HEK293 (cell line): ENCODE measurements around the gene CDC40.

Source experiments
- CTCF ChIP-seq: fragments of 450-650 bp; formaldehyde crosslinking; IDR thresholded peaks from 2 replicates; pipeline ENCODE4 v1.5.1; 2016; ENCODE audit warnings: missing biosample characterization, missing genetic modification characterization
- PBX3 ChIP-seq: sonication (generic); formaldehyde crosslinking; IDR thresholded peaks from 2 replicates; pipeline ENCODE4 v1.8.1; 2022; ENCODE audit warnings: mild to moderate bottlenecking, moderate library complexity, missing genetic modification reagents
- PRDM10 ChIP-seq: fragments of 450-650 bp; formaldehyde crosslinking; IDR thresholded peaks from 2 replicates; pipeline ENCODE4 v1.5.1; 2016; ENCODE audit warnings: missing biosample characterization, missing genetic modification characterization
- SETDB1 ChIP-seq: IDR thresholded peaks from one replicate; pipeline ENCODE4 v1.6.1; 2017; ENCODE audit warnings: mild to moderate bottlenecking, low read length, moderate library complexity, mixed read lengths; ENCODE audit not compliant: insufficient read length
- YY1 ChIP-seq: fragments of 450-650 bp; formaldehyde crosslinking; IDR thresholded peaks from 2 replicates; pipeline ENCODE4 v1.5.1; 2018; ENCODE audit warnings: missing biosample characterization, missing genetic modification characterization
- ZBTB1 ChIP-seq: fragments of 450-650 bp; formaldehyde crosslinking; IDR thresholded peaks from 2 replicates; pipeline ENCODE4 v1.5.1; 2016; ENCODE audit warnings: missing biosample characterization, missing genetic modification characterization
- ZBTB10 ChIP-seq: fragments of 450-650 bp; formaldehyde crosslinking; IDR thresholded peaks from 2 replicates; pipeline ENCODE4 v1.5.1; 2016; ENCODE audit warnings: missing biosample characterization, missing genetic modification characterization
- ZBTB7A ChIP-seq: fragments of 450-650 bp; formaldehyde crosslinking; IDR thresholded peaks from 2 replicates; pipeline ENCODE4 v1.5.1; 2016; ENCODE audit warnings: low read depth, missing biosample characterization, missing genetic modification characterization
- ZEB2 ChIP-seq: fragments of 450-650 bp; formaldehyde crosslinking; IDR thresholded peaks from 2 replicates; pipeline ENCODE4 v1.5.1; 2016; ENCODE audit warnings: missing biosample characterization, missing genetic modification characterization
- ZNF174 ChIP-seq: fragments of 450-650 bp; formaldehyde crosslinking; IDR thresholded peaks from 2 replicates; pipeline ENCODE4 v1.5.0; 2017; ENCODE audit warnings: missing biosample characterization, mild to moderate bottlenecking, missing genetic modification characterization
- ZNF274 ChIP-seq, 2 experiments: fragments of 200-500 bp in 1 of 2; fragments of 450-650 bp in 1 of 2; sonication (Bioruptor generic) in 1 of 2; formaldehyde crosslinking in 1 of 2; IDR thresholded peaks; 2 replicates each; pipeline versions ENCODE4 v1.5.1 to v1.6.1; 2014 to 2016; ENCODE audit warnings: borderline replicate concordance in 1 of 2, inconsistent platforms in 1 of 2, low read length in 1 of 2, missing biosample characterization in 1 of 2, missing genetic modification characterization in 1 of 2
- ZNF416 ChIP-seq: fragments of 450-650 bp; formaldehyde crosslinking; IDR thresholded peaks from 2 replicates; pipeline ENCODE4 v1.5.1; 2016; ENCODE audit warnings: missing biosample characterization, missing genetic modification characterization
- ZNF501 ChIP-seq: fragments of 450-650 bp; formaldehyde crosslinking; IDR thresholded peaks from 2 replicates; pipeline ENCODE4 v1.5.1; 2016; ENCODE audit warnings: missing biosample characterization, missing genetic modification characterization
- ZSCAN16 ChIP-seq: fragments of 450-650 bp; formaldehyde crosslinking; IDR thresholded peaks from 2 replicates; pipeline ENCODE4 v1.5.1; 2016; ENCODE audit warnings: missing biosample characterization, missing genetic modification characterization

GRCh38 chr6:110198561-110198960, 18.3 kb downstream of the CDC40 start:
- TF ChIP-seq CTCF (tag by site-specific recombination): no peak
- no peak for TF ChIP-seq ZNF501 (tag by site-specific recombination)
- no peak for TF ChIP-seq YY1 (tag by site-specific recombination)
- no peak for TF ChIP-seq ZNF174 (tag by site-specific recombination)
- TF ChIP-seq PRDM10: no peak
- no peak for TF ChIP-seq ZBTB10 (tag by site-specific recombination)
- no peak for TF ChIP-seq ZSCAN16 (tag by site-specific recombination)
- no peak for TF ChIP-seq ZEB2
- TF ChIP-seq PBX3 (CRISPR knock-in tag): no peak
- TF ChIP-seq ZNF416 (tag by site-specific recombination): no peak
- TF ChIP-seq ZBTB7A (tag by site-specific recombination): no peak
- TF ChIP-seq ZBTB1 (tag by site-specific recombination): no peak
- no peak for TF ChIP-seq SETDB1
- no peak for TF ChIP-seq ZNF274 (IDR thresholded peaks at IDR 0.05; ENCODE audit: low read length)
- TF ChIP-seq ZNF274 (tag by site-specific recombination; IDR thresholded peaks at IDR 0.05; ENCODE audit: borderline replicate concordance): no peak
